HepG2 (cell line): ENCODE data around the gene GADD45A. TPM values are rescaled to one million over a fixed set of nuclear protein-coding genes. Genes with fewer than 3 reads are reported as not detected.

Experiments
- AGO2 ChIP-seq: fragments of 200-400 bp; formaldehyde crosslinking; optimal IDR thresholded peaks from 2 replicates; pipeline ENCODE3; 2017; ENCODE audit warnings: mild to moderate bottlenecking, low read depth, low read length, moderate library complexity
- AKNA ChIP-seq: sonication (generic); formaldehyde crosslinking; IDR thresholded peaks from 2 replicates; pipeline ENCODE4 v1.4.0; 2020; ENCODE audit warnings: missing genetic modification reagents, borderline replicate concordance
- HNRNPH1 ChIP-seq: fragments of 200-400 bp; formaldehyde crosslinking; optimal IDR thresholded peaks from 2 replicates; pipeline ENCODE3; 2017; ENCODE audit warnings: mild to moderate bottlenecking, low read depth, low read length
- KDM1A ChIP-seq: IDR thresholded peaks from 2 replicates; pipeline ENCODE4 v1.6.1; 2016; ENCODE audit warnings: missing compliant biosample characterization
- PPARG ChIP-seq: conservative IDR thresholded peaks from 2 replicates; pipeline ENCODE4 v1.6.1; 2016; ENCODE audit warnings: missing biosample characterization, missing genetic modification reagents
- RORA ChIP-seq: sonication (generic); formaldehyde crosslinking; IDR thresholded peaks from 2 replicates; pipeline ENCODE4 v1.5.0; 2020; ENCODE audit warnings: mild to moderate bottlenecking, missing genetic modification reagents, moderate library complexity
- SMC3 ChIP-seq: IDR thresholded peaks from 2 replicates; pipeline ENCODE4 v1.6.1; 2011; ENCODE audit warnings: low read length, improper control_type of control experiment
- TAF15 ChIP-seq: fragments of 200-400 bp; formaldehyde crosslinking; IDR thresholded peaks from one replicate; pipeline ENCODE4 v1.6.1; 2018; ENCODE audit warnings: mild to moderate bottlenecking, low read depth, low read length; ENCODE audit not compliant: poor library complexity, severe bottlenecking
- UBTF ChIP-seq: sonication (generic); formaldehyde crosslinking; IDR thresholded peaks from 2 replicates; pipeline ENCODE4 v1.4.0; 2020; ENCODE audit warnings: mild to moderate bottlenecking, missing genetic modification reagents
- XRCC5 ChIP-seq: fragments of 200-400 bp; formaldehyde crosslinking; optimal IDR thresholded peaks from 2 replicates; pipeline ENCODE3; 2017; ENCODE audit warnings: mild to moderate bottlenecking, low read length
- ZBTB3 ChIP-seq: sonication (generic); formaldehyde crosslinking; IDR thresholded peaks from 2 replicates; pipeline ENCODE4 v1.4.0; 2020; ENCODE audit warnings: low read depth, mild to moderate bottlenecking, moderate library complexity, missing genetic modification reagents, borderline replicate concordance
- ZNF563 ChIP-seq: sonication (generic); formaldehyde crosslinking; IDR thresholded peaks from 2 replicates; pipeline ENCODE4 v1.8.0; 2022; ENCODE audit warnings: mild to moderate bottlenecking, moderate library complexity, missing genetic modification reagents
- ZNF607 ChIP-seq: sonication (generic); formaldehyde crosslinking; IDR thresholded peaks from 2 replicates; pipeline ENCODE4 v1.5.1; 2020; ENCODE audit warnings: missing genetic modification reagents, mild to moderate bottlenecking, borderline replicate concordance
- ZNF747 ChIP-seq: sonication (generic); formaldehyde crosslinking; IDR thresholded peaks from 2 replicates; pipeline ENCODE4 v1.8.1; 2023; ENCODE audit warnings: missing genetic modification reagents, mild to moderate bottlenecking, borderline replicate concordance
- ZNF773 ChIP-seq: sonication (generic); formaldehyde crosslinking; IDR thresholded peaks from 2 replicates; pipeline ENCODE4 v1.4.0; 2020; ENCODE audit warnings: missing genetic modification reagents, borderline replicate concordance
- ZNF775 ChIP-seq: sonication (generic); formaldehyde crosslinking; IDR thresholded peaks from 2 replicates; pipeline ENCODE4 v1.4.0; 2020; ENCODE audit warnings: missing genetic modification reagents, mild to moderate bottlenecking, moderate library complexity, borderline replicate concordance
- ZNF782 ChIP-seq: sonication (generic); formaldehyde crosslinking; IDR thresholded peaks from 2 replicates; pipeline ENCODE4 v1.4.0; 2020; ENCODE audit warnings: missing genetic modification reagents, mild to moderate bottlenecking, borderline replicate concordance
- polyA plus RNA-seq, 8 experiments: library from polyadenylated mRNA; depleted of rRNA in 3 of 8; stranded (reverse) in 7 of 8; unstranded in 1 of 8; fragments of >200 nt; fragmentation: Illumina TruSeq in 4 of 8; extraction: Trizol in 4 of 8; gene quantifications; 2 replicates each; pipeline versions ENCODE4 v1.2.1 to v1.2.3, GENCODE V29; 2011 to 2016; ENCODE audit warnings: low read depth in 4 of 8, missing spikeins in 1 of 8, mixed read lengths in 1 of 8; ENCODE audit not compliant: insufficient read depth in 1 of 8
- total RNA-seq, 5 experiments: library from RNA; depleted of rRNA; stranded (reverse); fragments of >200 nt; fragmentation: Illumina TruSeq; extraction: Trizol; gene quantifications; 2 replicates each; pipeline ENCODE4 v1.2.3, GENCODE V29; 2016; ENCODE audit warnings: low read depth in 1 of 5
- TF ChIP-seq, protein P1 (sequence below): sonication (generic); formaldehyde crosslinking; IDR thresholded peaks from 2 replicates; pipeline ENCODE4 v1.5.0; 2020; ENCODE audit warnings: missing genetic modification reagents, mild to moderate bottlenecking, borderline replicate concordance
- TF ChIP-seq, protein P2 (sequence below): sonication (generic); formaldehyde crosslinking; IDR thresholded peaks from 2 replicates; pipeline ENCODE4 v1.8.1; 2023; ENCODE audit warnings: mild to moderate bottlenecking, moderate library complexity, missing genetic modification reagents

The GADD45A gene
- total and polyA plus RNA-seq, 2 of the 13 experiments (the other 11 are each of a cell fraction or from before 2014, with no cell fraction given): 33.2 to 46.2 TPM

DNA sequence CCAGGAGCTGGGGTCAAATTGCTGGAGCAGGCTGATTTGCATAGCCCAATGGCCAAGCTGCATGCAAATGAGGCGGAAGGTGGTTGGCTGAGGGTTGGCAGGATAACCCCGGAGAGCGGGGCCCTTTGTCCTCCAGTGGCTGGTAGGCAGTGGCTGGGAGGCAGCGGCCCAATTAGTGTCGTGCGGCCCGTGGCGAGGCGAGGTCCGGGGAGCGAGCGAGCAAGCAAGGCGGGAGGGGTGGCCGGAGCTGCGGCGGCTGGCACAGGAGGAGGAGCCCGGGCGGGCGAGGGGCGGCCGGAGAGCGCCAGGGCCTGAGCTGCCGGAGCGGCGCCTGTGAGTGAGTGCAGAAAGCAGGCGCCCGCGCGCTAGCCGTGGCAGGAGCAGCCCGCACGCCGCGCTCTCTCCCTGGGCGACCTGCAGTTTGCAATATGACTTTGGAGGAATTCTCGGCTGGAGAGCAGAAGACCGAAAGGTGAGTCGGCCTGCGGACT lies at the start of gene GADD45A (continued):
- no peak for TF ChIP-seq AKNA (CRISPR knock-in tag)
- TF ChIP-seq, protein P1, sequence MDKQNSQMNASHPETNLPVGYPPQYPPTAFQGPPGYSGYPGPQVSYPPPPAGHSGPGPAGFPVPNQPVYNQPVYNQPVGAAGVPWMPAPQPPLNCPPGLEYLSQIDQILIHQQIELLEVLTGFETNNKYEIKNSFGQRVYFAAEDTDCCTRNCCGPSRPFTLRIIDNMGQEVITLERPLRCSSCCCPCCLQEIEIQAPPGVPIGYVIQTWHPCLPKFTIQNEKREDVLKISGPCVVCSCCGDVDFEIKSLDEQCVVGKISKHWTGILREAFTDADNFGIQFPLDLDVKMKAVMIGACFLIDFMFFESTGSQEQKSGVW: no peak
- TF ChIP-seq TAF15: peak; percentile 80
- TF ChIP-seq ZNF563: peak; percentile 88
- TF ChIP-seq ZNF782 (CRISPR knock-in tag): no peak
- peak; percentile 81; the same call in 1 of the 2 replicates for TF ChIP-seq ZNF773
- TF ChIP-seq, protein P2, sequence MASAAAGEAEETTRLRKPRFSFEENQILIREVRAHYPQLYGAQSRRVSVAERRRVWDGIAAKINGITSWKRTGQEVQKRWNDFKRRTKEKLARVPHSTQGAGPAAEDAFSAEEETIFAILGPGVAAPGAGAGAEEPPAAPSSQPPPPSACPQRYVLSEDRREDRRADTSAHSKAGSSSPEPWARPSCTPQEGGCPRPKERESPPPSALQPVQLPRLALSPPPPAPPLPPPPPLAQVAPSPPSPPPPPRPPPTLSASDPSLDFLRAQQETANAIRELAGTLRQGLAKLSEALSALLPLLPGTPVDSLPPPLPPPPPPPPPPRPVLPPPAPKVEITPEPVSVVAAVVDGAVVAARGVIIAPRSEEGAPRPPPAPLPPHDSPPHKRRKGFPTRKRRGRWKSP: no peak; the same call in 1 of the 2 replicates
- peak; percentile 87 for TF ChIP-seq AGO2
- peak; percentile 74 for TF ChIP-seq PPARG
- TF ChIP-seq SMC3: no peak
- no peak for TF ChIP-seq ZBTB3 (CRISPR knock-in tag)
- peak; percentile 98 for TF ChIP-seq ZNF607 (CRISPR knock-in tag)
- TF ChIP-seq UBTF (CRISPR knock-in tag): peak; percentile 99
- TF ChIP-seq ZNF775 (CRISPR knock-in tag): no peak
- no peak for TF ChIP-seq RORA (CRISPR knock-in tag)
- TF ChIP-seq XRCC5: peak; percentile 57
- peak; percentile 95 for TF ChIP-seq HNRNPH1
- TF ChIP-seq KDM1A (CRISPR knock-in tag): no peak; the same call in 1 of the 2 replicates
- no peak for TF ChIP-seq ZNF747 (CRISPR knock-in tag)
